HL-60 (cell line): ENCODE results near the gene HECW1.

Source experiments
- DNase-seq, 2 experiments: peaks; one replicate each; pipeline ENCODE4 v3.0.0-alpha.2; 2010 to 2020; ENCODE audit warnings: low read depth in 1 of 2, low spot score in 1 of 2
- H3K27ac ChIP-seq: fragments of 250-450 bp; sonication (Bioruptor Pico); replicated peaks from 2 replicates; pipeline ENCODE4 v1.5.1; 2020; ENCODE audit warnings: mild to moderate bottlenecking, moderate library complexity
- H3K27me3 ChIP-seq: fragments of 250-450 bp; sonication (Bioruptor Pico); 2 replicates; pipeline ENCODE4 v1.5.1; 2021; ENCODE audit warnings: mild to moderate bottlenecking, moderate library complexity; ENCODE audit not compliant: insufficient read depth, poor library complexity, severe bottlenecking
- H3K4me3 ChIP-seq: replicated peaks from 2 replicates; pipeline ENCODE4 v1.5.1; 2011; ENCODE audit warnings: mild to moderate bottlenecking, control low read depth, low read length; ENCODE audit not compliant: insufficient read depth
- CTCF ChIP-seq: IDR thresholded peaks from one replicate; pipeline ENCODE4 v1.5.1; 2011; ENCODE audit warnings: low read length, control low read depth, inconsistent platforms; ENCODE audit not compliant: insufficient read depth
- GABPA ChIP-seq: IDR thresholded peaks from 2 replicates; pipeline ENCODE4 v1.6.1; 2012; ENCODE audit warnings: low read depth
- POLR2AphosphoS5 ChIP-seq: IDR thresholded peaks from 2 replicates; pipeline ENCODE4 v1.6.1; 2012; ENCODE audit warnings: low read depth
- REST ChIP-seq: IDR thresholded peaks from 2 replicates; pipeline ENCODE4 v1.6.1; 2012; ENCODE audit warnings: low read depth; ENCODE audit not compliant: insufficient replicate concordance
- SPI1 ChIP-seq: IDR thresholded peaks from 2 replicates; pipeline ENCODE4 v1.6.1; 2012; ENCODE audit warnings: low read depth, mild to moderate bottlenecking, borderline replicate concordance

The HECW1 gene

GRCh38 chr7:43195256-43195655 lies 82.8 kb downstream of the HECW1 start:
- no peak overlapping the region for H3K27ac ChIP-seq
- DNase-seq = no peak
- H3K27me3 ChIP-seq = no peaks in the 10 kb centered on the region
- no peak overlapping the region for H3K4me3 ChIP-seq
- TF ChIP-seq SPI1 = no peak
- TF ChIP-seq REST = no peak
- no peak for TF ChIP-seq POLR2AphosphoS5
- TF ChIP-seq CTCF = no peak
- TF ChIP-seq GABPA = no peak

GRCh38 chr7:43195768-43196167 lies 83.3 kb downstream of the HECW1 start:
- Histone ChIP-seq H3K4me3 (no peak overlapping the region), H3K27me3 (no peaks in the 10 kb centered on the region), H3K27ac (no peak overlapping the region)
- DNase-seq = no peak
- TF ChIP-seq SPI1 (no peak), GABPA (no peak), POLR2AphosphoS5 (no peak), CTCF (no peak), REST (no peak)

- Histone ChIP-seq H3K27me3 (no peaks in the 10 kb centered on the region), H3K4me3 (no peak overlapping the region), H3K27ac (no peak overlapping the region)
- DNase-seq = no peak
- TF ChIP-seq GABPA (no peak), SPI1 (no peak), REST (no peak), POLR2AphosphoS5 (no peak), CTCF (no peak)
Observed at GRCh38 chr7:43196379-43196778, 83.9 kb downstream of the HECW1 start.
